K562 (cell line): ENCODE data around the gene SIK3. TPM values are rescaled to one million over a fixed set of nuclear protein-coding genes. Genes with fewer than 3 reads are reported as not detected.

Experiments
- CBX3 ChIP-seq, 2 experiments: IDR thresholded peaks; 1 replicate in 1 of 2; 2 replicates in 1 of 2; pipeline ENCODE4 v1.6.1; 2012; ENCODE audit warnings: inconsistent platforms in 2 of 2, low read length in 2 of 2, borderline replicate concordance in 1 of 2, control low read depth in 1 of 2
- CCAR2 ChIP-seq: fragments of 200-400 bp; formaldehyde crosslinking; IDR thresholded peaks from 2 replicates; pipeline ENCODE4 v1.6.1; 2017; ENCODE audit warnings: mild to moderate bottlenecking, low read depth, low read length
- CREB1 ChIP-seq, 2 experiments: sonication (generic) in 1 of 2; formaldehyde crosslinking in 1 of 2; IDR thresholded peaks; 2 replicates each; pipeline versions ENCODE4 v1.6.1 to v1.8.0; 2012 to 2022; ENCODE audit warnings: inconsistent platforms in 1 of 2, mild to moderate bottlenecking in 1 of 2, missing genetic modification reagents in 1 of 2, moderate library complexity in 1 of 2
- EP400 ChIP-seq: fragments of 450-650 bp; IDR thresholded peaks from 2 replicates; pipeline ENCODE4 v1.6.1; 2017; ENCODE audit warnings: antibody characterized with exemption, mild to moderate bottlenecking, moderate library complexity
- ETS2 ChIP-seq: IDR thresholded peaks from 2 replicates; pipeline ENCODE4 v1.6.1; 2016; ENCODE audit warnings: borderline replicate concordance, missing genetic modification characterization, mild to moderate bottlenecking, moderate library complexity, missing compliant biosample characterization; ENCODE audit not compliant: poor library complexity, severe bottlenecking
- ETV5 ChIP-seq: sonication (generic); formaldehyde crosslinking; IDR thresholded peaks from 2 replicates; pipeline ENCODE4 v1.4.0; 2020; ENCODE audit warnings: low read depth, mild to moderate bottlenecking, missing genetic modification reagents
- FOSL1 ChIP-seq: fragments of 200-800 bp; sonication (Bioruptor generic); conservative IDR thresholded peaks from 2 replicates; pipeline ENCODE4 v1.6.1; 2016; ENCODE audit warnings: missing genetic modification characterization, missing compliant biosample characterization
- GABPB2 ChIP-seq: fragments of 250-450 bp; sonication (Bioruptor Pico); conservative IDR thresholded peaks from 2 replicates; pipeline ENCODE4 v1.5.1; 2021; ENCODE audit warnings: mild to moderate bottlenecking
- NCOA2 ChIP-seq, 2 experiments: fragments of 450-650 bp; IDR thresholded peaks; 2 replicates each; pipeline ENCODE4 v1.6.1; 2018; ENCODE audit warnings: mild to moderate bottlenecking in 2 of 2, moderate library complexity in 1 of 2; ENCODE audit not compliant: partially characterized antibody in 2 of 2
- SMAD1 ChIP-seq: fragments of 150-350 bp; IDR thresholded peaks from 2 replicates; pipeline ENCODE4 v1.6.1; 2014; ENCODE audit warnings: low read length, low read depth; ENCODE audit not compliant: partially characterized antibody
- SMARCC2 ChIP-seq: fragments of 450-650 bp; IDR thresholded peaks from 2 replicates; pipeline ENCODE4 v1.6.1; 2017; ENCODE audit warnings: antibody characterized with exemption, moderate library complexity, mild to moderate bottlenecking, low read depth
- SNIP1 ChIP-seq: fragments of 450-650 bp; IDR thresholded peaks from 2 replicates; pipeline ENCODE4 v1.7.1; 2017; ENCODE audit warnings: low read depth, mild to moderate bottlenecking
- TARDBP ChIP-seq: fragments of 450-650 bp; IDR thresholded peaks from 2 replicates; pipeline ENCODE4 v1.6.1; 2016
- ZNF12 ChIP-seq: sonication (generic); formaldehyde crosslinking; IDR thresholded peaks from 2 replicates; pipeline ENCODE4 v1.4.0; 2020; ENCODE audit warnings: mild to moderate bottlenecking, missing genetic modification reagents
- ZNF121 ChIP-seq: sonication (generic); formaldehyde crosslinking; conservative IDR thresholded peaks from 2 replicates; pipeline ENCODE4 v1.8.0; 2022; ENCODE audit warnings: missing genetic modification reagents
- ZNF609 ChIP-seq: sonication (generic); formaldehyde crosslinking; IDR thresholded peaks from 2 replicates; pipeline ENCODE4 v1.8.1; 2023; ENCODE audit warnings: missing genetic modification reagents, mild to moderate bottlenecking, borderline replicate concordance
- ZNF830 ChIP-seq: fragments of 250-450 bp; sonication (Bioruptor Pico); IDR thresholded peaks from 2 replicates; pipeline ENCODE4 v1.5.0; 2021; ENCODE audit warnings: mild to moderate bottlenecking
- polyA plus RNA-seq, 8 experiments: library from polyadenylated mRNA; depleted of rRNA in 4 of 8; stranded (reverse) in 5 of 8; unstranded in 3 of 8; fragments of >200 nt; fragmentation: Nextera tagmentation in 2 of 8; fragmentation: Illumina TruSeq in 1 of 8; extraction: Ambion mirVana in 2 of 8; extraction: Trizol in 1 of 8; gene quantifications; 2 replicates each; pipeline versions ENCODE4 v1.2.1 to v1.2.3, GENCODE V29; 2011 to 2014; ENCODE audit warnings: inconsistent platforms in 1 of 8, missing spikeins in 1 of 8
- total RNA-seq, 7 experiments: library from RNA; depleted of rRNA in 6 of 7; stranded (reverse); fragments of >200 nt in 6 of 7; fragmentation: Illumina TruSeq in 2 of 7; extraction: Trizol in 2 of 7; gene quantifications; 2 replicates each; pipeline versions ENCODE4 v1.2.1 to v1.2.3, GENCODE V29; 2011 to 2021; ENCODE audit warnings: low replicate concordance in 1 of 7
- TF ChIP-seq, protein P1 (sequence below): fragments of 250-450 bp; sonication (Bioruptor Pico); IDR thresholded peaks from 2 replicates; pipeline ENCODE4 v1.5.0; 2021; ENCODE audit warnings: mild to moderate bottlenecking, borderline replicate concordance
- TF ChIP-seq, protein P2 (sequence below), 2 experiments: IDR thresholded peaks; 2 replicates each; pipeline ENCODE4 v1.6.1; 2011; ENCODE audit warnings: borderline replicate concordance in 1 of 2, control low read depth in 1 of 2, low read depth in 1 of 2, low read length in 1 of 2, mild to moderate bottlenecking in 1 of 2, mixed read lengths in 1 of 2, moderate library complexity in 1 of 2; ENCODE audit not compliant: insufficient read depth in 1 of 2, insufficient read length in 1 of 2, poor library complexity in 1 of 2, severe bottlenecking in 1 of 2; ENCODE audit errors: extremely low read depth in 1 of 2

SIK3 gene
- total and polyA plus RNA-seq, 9 of the 15 experiments (the other 6 are each of a cell fraction or from before 2014, with no cell fraction given) = 1.6 to 21.6 (median 8.0) TPM

DNA sequence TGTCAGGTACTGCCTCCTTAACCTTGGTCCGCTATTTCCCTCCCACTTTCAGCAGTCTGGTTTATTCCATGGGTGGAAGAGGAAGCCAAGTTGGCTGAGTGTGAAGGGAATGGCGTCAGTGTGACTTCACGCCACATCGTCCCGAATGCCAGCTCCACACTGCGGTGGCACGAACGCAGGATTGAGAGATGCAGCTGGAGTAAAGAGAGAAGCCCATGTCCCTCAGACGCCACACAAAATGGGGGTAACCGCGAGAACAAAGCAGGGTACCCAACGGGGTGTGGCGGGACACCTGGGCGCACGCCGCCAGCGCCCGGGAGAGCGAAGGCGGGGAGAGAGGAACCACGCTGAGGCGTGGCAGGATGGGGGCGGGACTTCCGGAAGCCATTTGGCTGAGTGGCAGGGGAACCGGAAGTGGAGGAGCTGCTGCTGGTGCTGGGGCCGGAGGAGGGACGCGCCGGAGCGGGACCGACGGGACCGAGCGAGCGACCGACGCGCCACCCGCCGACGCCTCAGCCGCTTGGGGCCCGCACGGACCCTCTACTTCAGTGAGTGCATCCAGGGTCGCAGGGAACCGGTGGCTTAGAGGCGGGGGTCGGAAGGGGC is 45.7 kb upstream of the SIK3 start, which contains the start of gene PAFAH1B2 (continued):
- TF ChIP-seq, protein P1, sequence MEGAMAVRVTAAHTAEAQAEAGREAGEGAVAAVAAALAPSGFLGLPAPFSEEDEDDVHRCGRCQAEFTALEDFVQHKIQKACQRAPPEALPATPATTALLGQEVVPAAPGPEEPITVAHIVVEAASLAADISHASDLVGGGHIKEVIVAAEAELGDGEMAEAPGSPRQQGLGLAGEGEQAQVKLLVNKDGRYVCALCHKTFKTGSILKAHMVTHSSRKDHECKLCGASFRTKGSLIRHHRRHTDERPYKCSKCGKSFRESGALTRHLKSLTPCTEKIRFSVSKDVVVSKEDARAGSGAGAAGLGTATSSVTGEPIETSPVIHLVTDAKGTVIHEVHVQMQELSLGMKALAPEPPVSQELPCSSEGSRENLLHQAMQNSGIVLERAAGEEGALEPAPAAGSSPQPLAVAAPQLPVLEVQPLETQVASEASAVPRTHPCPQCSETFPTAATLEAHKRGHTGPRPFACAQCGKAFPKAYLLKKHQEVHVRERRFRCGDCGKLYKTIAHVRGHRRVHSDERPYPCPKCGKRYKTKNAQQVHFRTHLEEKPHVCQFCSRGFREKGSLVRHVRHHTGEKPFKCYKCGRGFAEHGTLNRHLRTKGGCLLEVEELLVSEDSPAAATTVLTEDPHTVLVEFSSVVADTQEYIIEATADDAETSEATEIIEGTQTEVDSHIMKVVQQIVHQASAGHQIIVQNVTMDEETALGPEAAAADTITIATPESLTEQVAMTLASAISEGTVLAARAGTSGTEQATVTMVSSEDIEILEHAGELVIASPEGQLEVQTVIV = 0 out of 2 replicates have a peak, but pooled peaks have one; percentile 21
- peak; percentile 33; the same call in 1 of the 2 replicates for TF ChIP-seq ZNF12 (CRISPR knock-in tag)
- TF ChIP-seq GABPB2 (CRISPR knock-in tag) = no peak
- no peak for TF ChIP-seq CCAR2
- no peak for TF ChIP-seq SNIP1
- no peak for TF ChIP-seq SMARCC2
- TF ChIP-seq, protein P2, sequence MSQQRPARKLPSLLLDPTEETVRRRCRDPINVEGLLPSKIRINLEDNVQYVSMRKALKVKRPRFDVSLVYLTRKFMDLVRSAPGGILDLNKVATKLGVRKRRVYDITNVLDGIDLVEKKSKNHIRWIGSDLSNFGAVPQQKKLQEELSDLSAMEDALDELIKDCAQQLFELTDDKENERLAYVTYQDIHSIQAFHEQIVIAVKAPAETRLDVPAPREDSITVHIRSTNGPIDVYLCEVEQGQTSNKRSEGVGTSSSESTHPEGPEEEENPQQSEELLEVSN (IDR thresholded peaks at IDR 0.05; ENCODE audit: borderline replicate concordance in 1 of 2, extremely low read depth in 1 of 2, insufficient read depth in 1 of 2, insufficient read length in 1 of 2, low read depth in 1 of 2, low read length in 1 of 2, poor library complexity in 1 of 2, severe bottlenecking in 1 of 2) = peak; percentile 84 to 93
- no peak for TF ChIP-seq ZNF830 (CRISPR knock-in tag)
- peak; percentile 97 for TF ChIP-seq EP400
- TF ChIP-seq ETS2 (tag) = no peak
- TF ChIP-seq SMAD1 = peak; percentile 33
- peak; percentile 60; the same call in 1 of the 2 replicates for TF ChIP-seq CREB1 (IDR thresholded peaks at IDR 0.05)
- TF ChIP-seq CREB1 (CRISPR knock-in tag; IDR thresholded peaks at IDR 0.05) = peak; percentile 62
- TF ChIP-seq NCOA2 (IDR thresholded peaks at IDR 0.05; ENCODE audit: partially characterized antibody in 2 of 2) = no peak
- no peak for TF ChIP-seq ZNF121 (CRISPR knock-in tag)
- peak in 1 of 2 experiments; percentile 43; a peak in 1 of 3 replicates for TF ChIP-seq CBX3 (IDR thresholded peaks at IDR 0.05; ENCODE audit: borderline replicate concordance in 1 of 2, low read length in 2 of 2)
- no peak for TF ChIP-seq FOSL1 (tag)
- peak; percentile 77; the same call in 1 of the 2 replicates for TF ChIP-seq ZNF609 (CRISPR knock-in tag)
- TF ChIP-seq ETV5 (CRISPR knock-in tag) = peak; percentile 86
- TF ChIP-seq TARDBP = no peak; the same call in 1 of the 2 replicates
